ENCODE results near the gene DUOX2.
"Not testable (repeated sequence)": the region's sequence is repeated elsewhere in the genome, so short reads cannot be mapped to it uniquely, and the experiment has no call there.

DUOX2 gene

DNA sequence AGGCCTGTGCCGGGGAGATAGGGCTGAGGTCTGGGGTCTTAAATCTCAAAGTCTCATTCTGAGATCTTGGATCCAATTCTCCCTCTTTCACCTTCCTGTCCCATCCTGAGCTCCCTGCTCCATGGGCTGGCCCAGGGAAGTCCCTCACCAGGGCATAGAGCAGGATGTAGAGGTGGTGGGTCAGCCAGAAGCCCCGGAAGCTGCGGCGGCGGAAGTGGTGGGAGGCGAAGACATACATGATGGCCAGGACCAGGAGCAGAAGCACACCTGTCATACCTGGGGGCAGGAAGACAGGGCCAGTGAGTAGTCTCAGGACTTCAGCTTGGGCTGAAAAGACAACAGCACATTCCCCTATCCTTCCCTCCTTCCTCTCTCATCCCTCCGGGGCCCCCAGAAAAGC lies 16.5 kb downstream of the DUOX2 start:
- DNase-seq: no peak

DNA sequence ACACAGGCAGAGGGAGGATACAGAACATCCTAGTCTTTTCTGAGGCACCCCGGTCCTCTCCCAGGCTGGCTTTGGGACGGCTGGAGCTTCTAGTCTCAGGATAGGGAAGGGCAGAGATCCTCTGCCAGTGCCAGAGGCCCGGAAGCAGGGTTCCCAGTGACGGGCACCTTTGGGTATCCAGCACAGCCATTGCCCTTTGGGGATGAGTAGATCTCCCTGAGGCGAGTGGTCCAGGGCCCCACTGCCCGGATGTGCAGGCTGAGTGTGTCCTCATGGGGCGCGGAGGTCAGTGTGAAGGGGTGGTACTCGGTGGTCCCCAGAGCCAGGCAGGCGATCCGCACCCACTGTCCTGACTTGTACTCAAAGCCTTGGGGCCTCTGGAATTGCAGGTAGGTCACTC lies 18.3 kb downstream of the DUOX2 start:
- DNase-seq: no peak

DNA sequence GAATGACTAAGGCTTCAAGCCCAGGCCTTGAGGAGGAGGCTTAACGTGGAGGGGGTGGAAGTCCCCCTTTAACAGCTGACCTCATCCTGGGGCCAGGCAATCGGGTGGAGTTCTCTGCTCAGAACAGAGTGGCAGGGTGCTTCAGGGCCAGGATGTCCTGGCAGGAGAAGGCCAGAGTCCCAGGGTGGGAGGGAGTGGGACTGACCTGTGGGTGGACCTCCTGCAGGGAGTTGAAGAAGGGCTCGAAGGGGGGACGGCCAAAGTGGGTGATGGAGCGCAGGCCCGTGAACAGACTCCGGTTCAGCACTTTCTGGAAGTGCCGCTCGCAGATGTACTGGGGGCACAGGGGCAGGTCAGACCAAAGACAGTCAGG lies 19.6 kb downstream of the DUOX2 start:
- DNase-seq: no peak

DNA sequence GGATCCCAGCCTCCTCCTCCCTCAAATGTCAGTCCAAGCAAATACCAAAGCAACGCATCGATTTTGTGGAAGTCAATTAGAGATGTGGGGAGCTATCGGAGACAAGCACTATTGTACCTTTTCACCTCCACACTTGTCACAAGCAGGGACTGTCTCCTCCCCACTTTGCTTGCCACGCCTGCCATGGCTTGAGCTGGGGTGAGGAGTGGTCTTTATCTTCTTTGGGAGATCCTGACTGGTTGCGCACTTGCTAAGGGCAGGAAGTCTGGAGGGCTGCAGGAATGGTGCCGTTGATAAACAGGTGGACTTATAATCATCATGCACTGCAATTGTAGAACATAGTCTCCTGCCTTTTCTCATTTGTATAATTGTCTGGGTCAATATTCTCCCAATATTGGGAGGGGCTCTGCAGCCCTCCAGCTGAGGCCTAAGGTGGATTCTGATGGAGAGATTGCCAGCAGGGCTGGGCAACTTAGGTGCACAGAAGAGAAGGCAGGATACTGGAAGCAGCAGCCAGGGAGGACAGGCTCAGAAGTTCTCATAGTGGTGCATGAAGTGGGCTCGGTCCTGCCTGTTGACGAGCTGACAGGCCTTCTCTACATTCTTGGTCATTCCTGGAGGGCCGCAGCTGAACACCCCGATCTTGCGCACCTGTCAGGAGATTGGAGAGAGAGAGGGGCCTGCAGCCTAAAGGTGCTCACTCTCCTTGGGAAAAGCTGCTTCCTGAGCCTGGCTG lies 20.2 kb downstream of the DUOX2 start:
- DNase-seq: no peak

DNA sequence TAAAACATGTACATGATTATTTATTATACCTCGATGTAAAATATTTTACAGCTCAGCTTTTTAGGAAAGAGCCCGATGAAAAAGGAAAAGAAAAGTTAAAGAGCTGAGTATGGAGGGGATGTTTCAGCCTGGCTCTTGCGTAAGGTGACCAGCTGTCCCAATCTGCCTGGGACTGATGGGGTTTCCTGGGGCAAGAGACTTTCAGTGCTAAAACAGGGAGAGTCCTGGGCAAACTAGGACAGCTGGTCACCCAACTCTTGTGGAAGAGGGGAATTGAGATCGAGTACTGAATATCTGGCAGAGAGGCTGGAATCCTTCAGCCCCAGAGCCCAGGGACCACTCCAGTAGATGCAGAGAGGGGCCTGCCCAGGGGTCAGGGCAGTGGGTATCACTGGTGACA lies 21.0 kb downstream of the DUOX2 start:
- no peak for DNase-seq

DNA sequence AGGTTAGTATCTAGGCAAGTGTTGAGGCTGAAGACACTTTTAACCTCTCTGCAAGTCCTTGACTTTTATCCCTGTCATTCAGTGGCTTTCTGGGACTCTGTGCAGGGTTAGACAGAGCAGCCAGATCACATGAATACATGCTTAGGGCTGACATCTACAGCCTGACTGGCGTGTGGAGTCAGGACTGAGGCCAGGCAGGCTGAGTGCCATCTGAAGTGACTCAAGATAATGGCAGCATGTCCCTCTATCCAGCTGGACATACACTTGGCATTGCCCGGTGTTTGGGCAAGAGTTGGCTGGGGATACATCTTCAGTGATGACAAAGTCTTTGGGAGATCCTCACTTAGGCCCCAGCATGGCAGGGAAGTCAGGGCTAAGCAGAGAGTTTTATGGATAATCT lies 22.4 kb downstream of the DUOX2 start:
- DNase-seq: no peak

DNA sequence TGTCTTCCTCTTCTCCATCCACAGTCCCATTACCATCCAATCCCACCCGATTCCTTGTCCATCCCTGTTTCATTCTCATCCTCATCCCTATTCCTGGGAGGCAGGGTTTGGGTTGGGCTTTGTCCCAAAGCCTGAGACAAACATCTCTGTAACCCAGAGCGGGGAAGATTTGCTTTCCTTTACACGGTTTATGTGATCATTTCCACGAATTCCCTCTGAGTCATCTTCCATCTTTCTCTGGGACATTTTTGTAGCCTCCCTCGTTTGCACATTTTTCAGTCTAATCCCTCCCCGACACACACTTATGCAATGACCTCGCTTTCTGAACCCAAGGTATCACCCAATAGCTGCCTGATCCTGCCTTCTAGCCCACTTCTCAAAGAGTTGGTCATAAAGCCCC lies 22.8 kb downstream of the DUOX2 start:
- no peak for DNase-seq

DNA sequence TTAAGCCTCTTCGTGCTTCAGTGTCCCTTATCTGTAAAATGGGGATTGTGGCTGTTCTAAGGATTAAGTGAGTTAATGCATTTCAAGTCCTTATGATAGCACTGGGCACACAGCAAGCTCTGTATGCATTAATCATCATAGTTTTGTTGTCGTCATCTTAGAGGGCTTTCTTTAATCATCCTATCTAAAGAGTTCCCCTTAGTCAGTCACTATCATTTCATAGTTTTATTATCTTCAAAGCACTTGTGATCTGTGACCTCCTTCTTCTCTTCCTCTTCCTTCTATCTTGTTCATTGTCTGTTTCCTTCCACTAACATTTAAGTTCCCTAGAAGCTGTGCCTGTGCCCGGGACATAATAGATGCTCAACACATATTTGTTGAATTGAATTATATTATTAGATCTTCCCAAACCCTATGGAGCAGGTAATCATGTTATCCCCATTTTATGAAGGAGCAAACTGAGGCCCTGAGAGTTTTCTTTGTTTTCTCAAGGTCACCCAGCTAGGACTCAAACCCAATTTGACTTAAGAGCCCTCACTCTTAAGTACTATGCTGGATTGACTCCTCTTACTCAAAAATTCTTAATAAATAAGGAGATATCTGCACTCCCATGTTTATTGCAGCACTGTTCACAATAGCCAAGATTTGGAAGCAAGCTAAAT lies 24.1 kb downstream of the DUOX2 start:
- no peak for DNase-seq

DNA sequence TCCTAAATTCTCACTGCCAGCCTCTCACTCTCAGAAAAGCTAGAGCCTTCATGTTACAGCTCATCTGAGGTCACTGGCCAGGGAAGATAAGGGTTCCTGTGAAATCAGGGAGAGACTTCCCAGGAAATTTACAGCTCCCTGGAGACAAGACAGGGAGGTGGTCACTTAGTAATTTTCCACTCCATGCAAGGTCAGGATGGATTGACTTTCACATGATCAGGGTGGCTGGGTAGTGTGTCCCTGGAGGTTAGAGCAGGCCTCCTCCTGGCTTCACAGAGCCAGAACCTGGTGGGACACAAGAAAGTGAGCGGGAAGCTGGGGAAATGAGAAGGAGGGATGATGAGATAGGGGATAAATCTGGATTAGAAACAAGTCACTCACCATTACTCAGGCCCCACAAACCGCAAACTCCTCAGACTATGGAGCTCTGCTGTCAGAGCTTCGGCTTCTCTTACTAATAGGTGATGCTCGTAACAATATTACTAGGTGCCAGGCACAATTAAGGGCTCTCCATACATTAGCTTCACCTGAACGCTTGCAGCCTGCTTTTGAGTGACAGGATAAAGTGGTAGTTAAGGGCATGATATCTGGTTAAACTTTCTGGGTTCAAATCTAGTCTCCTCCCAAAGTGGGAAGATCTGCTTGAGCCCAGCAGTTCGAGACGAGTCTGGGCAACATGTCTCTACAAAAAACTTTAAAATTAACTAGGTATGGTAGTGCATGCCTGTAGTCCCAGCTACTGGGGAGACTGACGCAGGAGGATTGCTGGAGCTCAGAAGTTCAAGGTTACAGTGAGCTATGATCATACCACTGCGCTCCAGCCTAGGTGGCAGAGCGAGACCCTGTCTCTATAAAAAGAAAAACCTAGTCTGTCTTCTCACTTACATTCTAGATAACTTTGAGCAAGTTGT lies 24.9 kb downstream of the DUOX2 start:
- DNase-seq: no peak

DNA sequence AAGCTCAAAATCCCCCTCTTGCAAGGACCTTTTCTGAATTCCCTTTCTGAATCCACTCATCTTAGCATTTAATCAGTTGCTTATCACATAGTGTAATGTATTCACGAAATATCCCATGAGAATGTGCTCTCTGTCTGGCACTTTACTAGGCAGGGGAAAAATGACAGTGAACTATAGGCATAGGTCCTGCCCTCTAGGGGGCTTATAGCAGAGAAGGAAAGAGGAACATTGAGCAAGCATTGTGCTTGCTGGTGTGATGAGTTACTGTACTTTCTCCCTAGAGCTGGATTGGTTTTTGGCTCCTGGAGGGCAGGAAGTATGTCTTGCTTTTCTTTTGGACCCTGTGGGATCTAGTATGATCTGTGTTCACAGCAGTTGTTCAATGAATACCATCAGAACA lies 26.5 kb downstream of the DUOX2 start:
- DNase-seq: no peak

DNA sequence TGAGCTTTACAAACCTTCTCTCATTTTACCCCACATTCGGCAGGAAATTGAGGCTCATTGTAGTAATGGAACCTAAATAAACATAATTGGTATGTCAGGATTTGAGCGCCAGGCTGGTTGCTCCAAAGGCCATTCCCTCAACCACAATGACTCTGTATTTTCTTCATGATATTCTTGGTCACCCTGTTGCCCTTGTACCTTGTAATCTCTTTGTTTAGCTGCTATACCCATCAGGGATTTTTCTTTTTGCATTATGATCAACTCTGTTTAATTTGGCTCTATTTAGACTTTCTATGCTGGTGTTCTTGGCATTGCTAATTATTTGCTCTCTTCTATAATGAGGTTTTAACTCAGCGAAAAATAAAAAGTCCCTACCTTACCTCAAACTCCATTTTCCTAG lies 29.8 kb downstream of the DUOX2 start:
- no peak for DNase-seq

DNA sequence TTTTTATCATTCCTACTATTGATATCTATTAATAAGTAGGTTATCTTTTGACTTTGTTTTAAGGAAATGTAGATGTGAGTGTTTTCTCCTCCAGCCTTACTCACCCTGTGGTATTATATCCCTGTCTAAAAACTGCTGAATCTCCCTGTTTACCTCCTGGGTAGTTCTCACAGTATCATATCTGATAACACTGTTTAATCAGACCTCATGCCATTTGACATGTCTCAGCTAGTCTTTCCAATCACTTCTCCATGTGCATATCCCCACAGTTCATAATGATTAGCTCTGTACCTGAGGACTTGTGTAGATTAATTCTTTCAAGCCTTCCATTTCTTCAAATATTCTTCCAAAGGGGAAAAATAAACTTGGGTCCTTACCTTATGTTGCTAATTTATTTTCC lies 30.7 kb downstream of the DUOX2 start:
- DNase-seq: no peak

DNA sequence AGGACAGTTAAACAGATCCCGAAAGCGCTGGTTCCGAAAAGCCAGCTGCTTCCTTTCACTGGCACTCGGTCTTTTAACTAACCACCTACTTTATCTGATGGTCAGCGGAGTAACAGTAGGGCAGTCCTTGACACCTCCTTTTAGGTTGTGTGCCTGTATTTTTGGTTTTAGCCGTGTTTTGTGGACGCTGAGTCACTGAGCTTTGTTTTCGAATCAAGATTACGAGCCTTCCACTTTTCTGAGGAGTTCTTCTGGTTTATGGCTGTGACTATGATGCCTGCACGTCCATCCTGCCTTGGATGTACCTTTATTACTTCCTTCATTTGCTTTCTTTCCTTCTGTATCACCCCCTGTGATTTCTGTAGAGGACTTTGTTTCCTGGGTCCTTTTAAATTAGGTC lies 31.6 kb downstream of the DUOX2 start:
- DNase-seq: not testable (repeated sequence)

DNA sequence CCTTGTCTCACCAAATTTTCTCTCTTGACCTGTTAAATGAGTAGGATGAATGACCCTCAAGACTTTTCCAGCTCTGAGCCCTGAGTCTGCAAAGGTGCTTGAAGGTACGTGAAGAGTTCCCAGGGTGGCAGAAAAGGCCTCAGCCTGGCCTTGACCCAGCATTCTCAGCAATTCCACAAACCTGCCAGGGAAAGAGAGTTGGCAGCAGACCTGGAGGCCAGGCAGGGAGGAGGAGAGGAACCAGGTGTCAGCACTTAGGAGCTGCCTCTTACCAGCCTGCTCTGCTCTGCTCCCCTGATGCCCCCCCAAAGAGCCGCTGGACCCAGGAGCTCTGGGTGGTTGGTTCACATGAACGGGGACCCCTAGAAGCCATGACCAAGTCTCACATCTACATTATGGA lies 33.4 kb downstream of the DUOX2 start:
- not testable (repeated sequence) for DNase-seq

DNA sequence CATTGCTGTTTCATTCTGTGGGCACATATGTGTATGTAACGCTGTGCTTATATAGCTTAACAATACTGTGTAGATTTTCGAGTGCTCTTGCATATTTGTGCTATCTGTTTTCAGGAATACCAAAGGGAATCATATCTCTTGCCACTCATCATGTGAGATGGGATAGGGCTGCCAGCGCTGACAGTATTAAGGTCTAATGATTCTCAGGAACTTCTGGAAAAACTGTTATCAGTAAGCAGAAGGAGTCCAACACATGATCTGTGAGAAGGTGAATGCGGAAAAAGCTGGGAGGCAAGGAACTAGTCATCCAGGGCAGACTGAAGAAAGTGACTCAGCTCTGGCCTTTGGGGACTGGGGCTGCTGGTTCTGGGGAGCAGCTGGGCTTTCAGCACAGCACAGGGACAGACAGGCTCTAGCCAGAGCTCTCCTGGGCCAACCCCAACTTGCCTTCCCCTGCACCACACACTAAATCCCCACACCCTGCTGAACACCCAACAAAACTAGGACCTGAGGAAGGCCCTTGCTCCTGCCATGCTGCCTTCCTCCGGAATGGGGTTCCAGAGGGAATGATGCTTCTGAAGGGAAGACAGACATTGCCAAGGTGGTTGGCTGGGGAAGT lies 34.2 kb downstream of the DUOX2 start:
- not testable (repeated sequence) for DNase-seq

DNA sequence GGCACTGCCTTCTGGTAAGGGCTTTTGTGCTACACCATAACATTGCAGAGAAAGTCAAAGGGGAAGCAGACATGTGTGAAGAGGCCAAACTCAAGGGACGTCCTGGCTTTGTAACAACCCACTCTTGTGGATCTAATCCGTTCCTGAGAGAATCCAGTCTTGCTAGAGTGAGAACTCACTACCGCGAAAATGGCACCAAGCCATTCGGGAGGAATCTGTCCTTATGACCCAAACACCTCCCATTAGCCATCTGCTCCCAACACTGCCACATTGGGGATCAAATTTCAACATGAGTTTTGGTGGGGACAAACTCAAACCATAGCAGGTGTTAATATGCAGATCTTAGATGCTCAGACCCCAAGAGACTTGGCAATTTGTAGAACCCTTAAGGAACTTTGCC lies 34.8 kb downstream of the DUOX2 start:
- not testable (repeated sequence) for DNase-seq

DNA sequence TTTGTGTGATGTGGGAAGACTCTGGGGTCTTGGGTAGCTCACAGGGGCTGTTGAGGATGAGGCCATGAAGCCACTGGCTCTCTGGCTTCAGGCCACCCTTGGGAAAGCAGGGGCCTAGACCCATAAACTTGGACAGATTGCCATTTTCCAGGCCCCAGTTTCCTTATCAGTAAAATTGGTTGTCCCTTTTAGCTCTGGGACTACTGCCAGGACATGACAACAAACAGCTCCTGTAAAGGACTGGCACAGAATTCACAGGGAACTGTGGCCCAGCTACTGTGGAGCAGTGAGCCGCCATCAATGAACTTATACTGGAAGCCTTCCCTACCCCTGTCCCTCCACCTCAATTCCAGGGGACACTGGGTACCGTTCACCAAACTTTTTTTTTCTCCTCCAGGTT lies 36.6 kb downstream of the DUOX2 start:
- DNase-seq: not testable (repeated sequence)

DNA sequence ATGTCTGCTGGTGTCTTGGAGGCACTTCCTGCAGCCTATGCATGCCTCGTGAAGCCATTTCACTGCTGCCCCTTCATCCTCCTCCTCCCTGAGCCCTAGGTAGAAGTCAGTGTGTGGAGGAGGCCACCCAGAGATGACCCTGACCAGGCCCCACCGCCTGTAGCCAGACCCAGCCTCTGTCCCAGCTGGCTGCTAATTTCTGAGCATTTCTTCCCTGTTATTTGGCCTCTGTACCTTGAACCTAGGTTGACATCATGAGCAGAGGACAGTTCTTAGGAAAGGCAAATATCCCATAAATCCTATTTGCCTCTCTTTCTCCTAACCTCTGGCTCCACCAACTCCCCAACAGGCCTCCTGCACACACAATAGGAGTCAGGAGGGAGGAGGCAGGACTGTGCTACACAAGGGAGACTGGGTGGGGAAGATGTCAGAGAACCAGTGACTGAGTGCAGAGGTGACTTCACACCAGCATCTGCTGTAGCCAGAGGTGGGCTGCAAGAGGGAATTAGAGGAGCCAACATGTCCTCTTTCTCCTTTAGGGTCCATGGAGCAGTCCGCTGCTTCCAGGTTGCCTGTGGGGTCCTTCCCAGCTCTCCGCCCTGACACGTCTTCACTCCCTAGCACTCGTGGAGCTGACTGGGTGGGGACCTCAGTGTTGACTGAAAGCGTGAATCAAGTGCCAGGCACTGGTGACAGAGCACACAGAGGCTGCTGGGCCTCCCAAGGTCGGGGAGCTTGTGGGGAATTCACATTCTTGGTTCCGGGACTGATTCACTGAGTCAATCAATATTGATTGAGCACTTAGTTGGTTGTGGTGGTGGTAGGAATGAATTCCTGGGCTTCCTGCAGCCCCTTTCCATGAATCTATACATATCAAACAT lies 38.3 kb downstream of the DUOX2 start:
- not testable (repeated sequence) for DNase-seq

DNA sequence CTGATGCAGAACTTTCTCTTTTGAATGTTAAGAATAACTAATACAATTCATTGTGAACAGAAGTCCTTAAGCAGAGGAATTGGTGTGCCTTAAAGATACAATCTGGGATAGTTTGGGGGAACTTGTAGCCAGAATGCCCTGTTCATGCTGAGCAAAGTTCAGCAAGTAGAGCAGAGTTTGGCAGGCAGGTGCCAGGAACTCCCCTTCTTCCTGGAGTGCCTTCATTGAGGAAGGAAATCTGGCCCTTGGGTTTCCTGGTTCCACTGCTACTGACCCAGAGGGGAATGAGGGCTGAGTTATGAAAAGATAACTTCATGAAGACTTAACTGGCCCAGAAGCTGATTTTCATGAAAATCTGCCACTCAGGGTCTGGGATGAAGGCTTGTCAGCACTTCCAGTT lies 40.4 kb downstream of the DUOX2 start:
- not testable (repeated sequence) for DNase-seq

DNA sequence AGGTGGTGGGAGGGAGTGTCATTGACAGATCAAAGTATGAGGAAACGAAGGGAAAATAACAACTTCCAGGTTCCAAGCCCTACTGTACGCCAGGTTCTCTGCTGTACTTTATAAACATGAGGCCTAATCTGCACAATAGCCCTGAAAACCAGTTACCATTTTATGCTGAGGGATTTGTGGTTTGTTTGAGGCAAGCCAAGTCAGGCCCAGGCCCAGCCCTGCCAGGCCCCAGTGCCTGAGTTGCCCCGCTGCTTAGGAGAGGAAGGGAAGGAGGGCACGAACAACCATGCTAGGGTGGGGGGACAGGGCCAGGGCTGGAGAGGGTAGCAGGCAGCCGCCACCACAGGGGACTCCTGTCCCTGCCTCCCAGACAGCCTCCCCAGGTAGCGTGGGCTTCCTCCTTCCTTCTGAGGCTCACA lies 44.0 kb downstream of the DUOX2 start:
- DNase-seq: not testable (repeated sequence)

DNA sequence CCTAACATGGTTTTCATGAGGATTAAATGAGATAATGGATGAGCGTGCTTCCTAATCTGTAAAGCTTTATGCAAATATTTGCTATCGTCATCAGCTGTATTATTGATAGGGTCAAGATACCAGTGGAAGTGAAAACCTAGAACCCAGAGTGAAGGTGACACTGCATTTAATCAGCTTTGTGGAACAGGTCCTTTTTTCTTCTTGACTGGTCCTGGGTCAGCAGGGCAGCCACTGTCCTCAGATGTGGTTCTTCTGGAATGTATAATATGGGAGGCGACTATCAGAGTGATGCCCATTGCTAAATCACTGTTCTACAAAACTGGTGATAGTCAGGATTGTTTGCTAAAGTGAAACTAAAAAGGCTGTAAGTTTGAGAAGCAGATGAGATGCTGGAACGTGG lies 49.6 kb downstream of the DUOX2 start:
- DNase-seq: no peak

DNA sequence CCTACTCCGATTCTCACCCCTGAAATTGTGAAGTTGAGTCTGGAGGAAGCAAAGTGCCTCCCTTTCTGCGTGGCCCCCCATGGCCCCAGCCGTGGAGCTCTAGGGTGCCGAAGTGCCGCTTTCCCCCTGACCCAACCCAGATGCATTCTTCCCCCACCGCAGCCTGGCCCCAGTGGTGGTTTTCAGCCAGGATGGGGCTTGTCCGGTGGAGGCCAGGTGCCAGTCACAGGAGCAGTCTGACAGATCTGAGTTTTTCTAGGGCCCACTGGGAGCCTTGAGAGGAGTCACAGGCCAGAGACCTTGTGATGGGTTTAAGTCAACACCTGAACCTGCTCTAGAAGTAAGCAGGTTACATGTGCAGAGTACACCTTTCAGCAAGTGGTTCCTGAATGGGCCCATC lies 51.7 kb downstream of the DUOX2 start:
- DNase-seq: not testable (repeated sequence)

Measured in activated T-cell treated with anti-CD3 and anti-CD28 coated beads, Interleukin-2, amount 50 U/mL, for 1 hour (primary cell).